Cardiac muscle cell (in vitro differentiated cells and primary cell): ENCODE measurements around the gene VAMP4. TPM values are rescaled to one million over a fixed set of nuclear protein-coding genes. Genes with fewer than 3 reads are reported as not detected.

ENCODE experiments used
- DNase-seq, 2 donors: peaks; one replicate each; pipeline versions ENCODE4 v3.0.0 to v3.0.0-alpha.2; 2010 to 2017; ENCODE audit warnings: low read depth in 1 of 2, low spot score in 1 of 2
- H3K27ac ChIP-seq: fragments of 200-600 bp; sonication (generic); 2 replicates; pipeline ENCODE4 v1.5.1; 2016
- H3K27me3 ChIP-seq: fragments of 200-600 bp; sonication (generic); 2 replicates; pipeline ENCODE4 v1.6.0; 2016; ENCODE audit warnings: control low read depth
- H3K36me3 ChIP-seq: fragments of 200-600 bp; sonication (generic); 2 replicates; pipeline ENCODE4 v1.5.1; 2016; ENCODE audit warnings: control low read depth
- H3K4me1 ChIP-seq: fragments of 200-600 bp; sonication (generic); 2 replicates; pipeline ENCODE4 v1.8.1; 2017; ENCODE audit warnings: low read depth, mild to moderate bottlenecking, mixed run types
- H3K4me3 ChIP-seq: fragments of 200-600 bp; sonication (generic); 2 replicates; pipeline ENCODE4 v1.5.1; 2016; ENCODE audit warnings: mild to moderate bottlenecking
- H3K9me3 ChIP-seq: fragments of 200-600 bp; sonication (generic); 2 replicates; pipeline ENCODE4 v1.5.1; 2017; ENCODE audit warnings: low read depth, mild to moderate bottlenecking, control low read depth
- CTCF ChIP-seq: IDR thresholded peaks from 2 replicates; pipeline ENCODE4 v1.5.1; 2012; ENCODE audit warnings: low read depth, mild to moderate bottlenecking, low read length
- polyA plus RNA-seq: library from polyadenylated mRNA; unstranded; fragments of >200 nt; fragmentation: Nextera tagmentation; extraction: Ambion mirVana; gene quantifications from 2 replicates; pipeline ENCODE4 v1.2.1, GENCODE V29; 2016
- total RNA-seq: library from RNA; depleted of rRNA; stranded (reverse); fragments of >200 nt; gene quantifications from 2 replicates; pipeline ENCODE4 v1.2.3, GENCODE V29; 2016

Gene VAMP4
- total and polyA plus RNA-seq, 2 experiments from 2014 or later, result 6.9 to 9.4 TPM

- Histone ChIP-seq H3K27me3 (no peaks in the 10 kb centered on the region), H3K4me3 (no peak overlapping the region), H3K36me3 (no peaks in the 10 kb centered on the region), H3K27ac (no peak overlapping the region), H3K4me1 (peaks cover 18% of the 10 kb centered on the region), H3K9me3 (no peaks in the 10 kb centered on the region)
- no peak for DNase-seq
- no peak for TF ChIP-seq CTCF
Observed at GRCh38 chr1:171756856-171757255, 15.0 kb upstream of the VAMP4 start.

GRCh38 chr1:171754971-171755370 lies 13.1 kb upstream of the VAMP4 start:
- H3K9me3 ChIP-seq, result no peaks in the 10 kb centered on the region
- H3K27ac ChIP-seq, result no peak overlapping the region
- no peaks in the 10 kb centered on the region for H3K36me3 ChIP-seq
- DNase-seq, result peak in 1 of 2 donors; percentile 47
- no peak overlapping the region for H3K4me3 ChIP-seq
- TF ChIP-seq CTCF, result no peak
- H3K27me3 ChIP-seq, result no peaks in the 10 kb centered on the region
- H3K4me1 ChIP-seq, result peaks cover 19% of the 10 kb centered on the region

- Histone ChIP-seq H3K27me3 (no peaks in the 10 kb centered on the region), H3K9me3 (no peaks in the 10 kb centered on the region), H3K4me1 (peaks cover 19% of the 10 kb centered on the region), H3K4me3 (no peak overlapping the region), H3K27ac (no peak overlapping the region), H3K36me3 (no peaks in the 10 kb centered on the region)
- peak in 1 of 2 donors; percentile 51 for DNase-seq
- no peak for TF ChIP-seq CTCF
Observed at GRCh38 chr1:171754353-171754705, 12.5 kb upstream of the VAMP4 start.

- Histone ChIP-seq H3K27ac (no peak overlapping the region), H3K9me3 (no peaks in the 10 kb centered on the region), H3K4me3 (no peak overlapping the region), H3K27me3 (no peaks in the 10 kb centered on the region), H3K36me3 (no peaks in the 10 kb centered on the region), H3K4me1 (peaks cover 17% of the 10 kb centered on the region)
- no peak for DNase-seq
- no peak for TF ChIP-seq CTCF
Observed at GRCh38 chr1:171753685-171754352, 12.0 kb upstream of the VAMP4 start.

GRCh38 chr1:171753182-171753581 lies 11.3 kb upstream of the VAMP4 start:
- DNase-seq, result no peak
- Histone ChIP-seq H3K9me3 (no peaks in the 10 kb centered on the region), H3K27ac (no peak overlapping the region), H3K4me1 (peaks cover 10% of the 10 kb centered on the region), H3K36me3 (no peaks in the 10 kb centered on the region), H3K27me3 (no peaks in the 10 kb centered on the region), H3K4me3 (no peak overlapping the region)
- TF ChIP-seq CTCF, result no peak
